Nephron progenitor cell (in vitro differentiated cells): Measurements from ENCODE around the gene FAM114A1.
A peak's percentile ranks its signal among the peaks of the same experiment; 100 is the strongest.
"Not testable (repeated sequence)": the region's sequence is repeated elsewhere in the genome, so short reads cannot be mapped to it uniquely, and the experiment has no call there.

ENCODE experiments used
- DNase-seq: peaks from one replicate; pipeline ENCODE4 v3.0.0; 2021
- H3K27ac Mint-ChIP-seq: 2 replicates; pipeline ENCODE4 v1.8.0; 2021; ENCODE audit warnings: mild to moderate bottlenecking, moderate library complexity, mixed read lengths
- H3K27me3 Mint-ChIP-seq: 2 replicates; pipeline ENCODE4 v1.8.0; 2021; ENCODE audit warnings: mild to moderate bottlenecking, low read depth, mixed read lengths; ENCODE audit not compliant: poor library complexity
- H3K36me3 Mint-ChIP-seq: 2 replicates; pipeline ENCODE4 v1.8.0; 2021; ENCODE audit warnings: low read depth, mixed read lengths
- H3K4me1 Mint-ChIP-seq: 2 replicates; pipeline ENCODE4 v1.8.0; 2021; ENCODE audit warnings: mixed read lengths
- H3K4me3 Mint-ChIP-seq: 2 replicates; pipeline ENCODE4 v1.8.0; 2021; ENCODE audit warnings: mild to moderate bottlenecking, moderate library complexity, mixed read lengths
- H3K9me3 Mint-ChIP-seq: 2 replicates; pipeline ENCODE4 v1.8.0; 2021; ENCODE audit warnings: mild to moderate bottlenecking, moderate library complexity, mixed read lengths
- CTCF ChIP-seq: fragments of 200-600 bp; sonication (generic); IDR thresholded peaks from 2 replicates; pipeline ENCODE4 v1.5.0; 2021; ENCODE audit warnings: antibody characterized with exemption

Gene FAM114A1

GRCh38 chr4:38940476-38940875 lies 72.9 kb downstream of the FAM114A1 start:
- Mint-ChIP-seq H3K36me3 (peaks cover 40% of the 10 kb centered on the region), H3K27ac (peak overlapping the region; percentile 4), H3K4me3 (no peak overlapping the region), H3K4me1 (peaks cover 5% of the 10 kb centered on the region), H3K9me3 (no peaks in the 10 kb centered on the region), H3K27me3 (peaks cover 3% of the 10 kb centered on the region)
- DNase-seq = no peak
- TF ChIP-seq CTCF = no peak

- not testable (repeated sequence) for H3K27ac Mint-ChIP-seq, H3K4me1 Mint-ChIP-seq, H3K27me3 Mint-ChIP-seq, H3K4me3 Mint-ChIP-seq, H3K9me3 Mint-ChIP-seq, DNase-seq
- H3K36me3 Mint-ChIP-seq = peaks cover 30% of the 10 kb centered on the region
These were observed 74.3 kb downstream of the FAM114A1 start for GRCh38 chr4:38941906-38942305.

GRCh38 chr4:38943343-38943742 lies 75.7 kb downstream of the FAM114A1 start:
- no peak for TF ChIP-seq CTCF
- peaks cover 13% of the 10 kb centered on the region for H3K4me1 Mint-ChIP-seq
- no peak overlapping the region for H3K27ac Mint-ChIP-seq
- H3K4me3 Mint-ChIP-seq = no peak overlapping the region
- DNase-seq = no peak
- H3K36me3 Mint-ChIP-seq = peaks cover 20% of the 10 kb centered on the region
- no peaks in the 10 kb centered on the region for H3K9me3 Mint-ChIP-seq
- H3K27me3 Mint-ChIP-seq = peaks cover 3% of the 10 kb centered on the region

- Mint-ChIP-seq H3K9me3 (no peaks in the 10 kb centered on the region), H3K27ac (peak overlapping the region; percentile 80), H3K36me3 (peaks cover 11% of the 10 kb centered on the region), H3K4me1 (peaks cover 21% of the 10 kb centered on the region), H3K4me3 (no peak overlapping the region), H3K27me3 (peaks cover 3% of the 10 kb centered on the region)
- DNase-seq = no peak
- no peak for TF ChIP-seq CTCF
These were observed 76.8 kb downstream of the FAM114A1 start for GRCh38 chr4:38944440-38944839.

- Mint-ChIP-seq H3K4me3 (no peak overlapping the region), H3K27me3 (peaks cover 3% of the 10 kb centered on the region), H3K36me3 (peaks cover 11% of the 10 kb centered on the region), H3K4me1 (peaks cover 42% of the 10 kb centered on the region), H3K27ac (no peak overlapping the region), H3K9me3 (no peaks in the 10 kb centered on the region)
- TF ChIP-seq CTCF = no peak
- no peak for DNase-seq
These were observed 79.3 kb downstream of the FAM114A1 start for GRCh38 chr4:38946919-38947318.

GRCh38 chr4:38948551-38948950 lies 80.9 kb downstream of the FAM114A1 start:
- no peak for DNase-seq
- Mint-ChIP-seq H3K27me3 (no peaks in the 10 kb centered on the region), H3K36me3 (peaks cover 8% of the 10 kb centered on the region), H3K27ac (no peak overlapping the region), H3K4me1 (peaks cover 52% of the 10 kb centered on the region), H3K9me3 (no peaks in the 10 kb centered on the region), H3K4me3 (no peak overlapping the region)
- TF ChIP-seq CTCF = no peak
